Measurements from ENCODE around the gene SSTR1.

DNA sequence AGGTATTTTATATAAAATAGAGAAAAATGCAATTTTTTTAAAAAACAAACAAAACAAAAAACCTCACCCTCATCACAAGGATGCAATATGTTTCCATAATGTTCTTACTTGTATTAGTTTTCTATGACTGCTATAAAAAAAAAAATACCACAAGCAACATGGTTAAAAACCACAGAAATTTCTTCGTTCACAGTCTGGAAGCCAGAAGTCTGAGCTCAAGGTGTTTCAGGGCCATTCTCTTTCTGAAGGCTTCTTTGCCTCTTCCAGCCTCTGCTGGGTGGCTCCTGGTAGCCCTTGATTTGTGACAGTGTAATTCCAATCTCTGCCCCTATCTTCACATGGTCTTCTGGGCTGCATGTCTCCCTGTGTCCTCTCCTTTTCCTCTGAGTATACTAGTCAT lies 21.5 kb upstream of the SSTR1 start:
- TF ChIP-seq, protein P1, sequence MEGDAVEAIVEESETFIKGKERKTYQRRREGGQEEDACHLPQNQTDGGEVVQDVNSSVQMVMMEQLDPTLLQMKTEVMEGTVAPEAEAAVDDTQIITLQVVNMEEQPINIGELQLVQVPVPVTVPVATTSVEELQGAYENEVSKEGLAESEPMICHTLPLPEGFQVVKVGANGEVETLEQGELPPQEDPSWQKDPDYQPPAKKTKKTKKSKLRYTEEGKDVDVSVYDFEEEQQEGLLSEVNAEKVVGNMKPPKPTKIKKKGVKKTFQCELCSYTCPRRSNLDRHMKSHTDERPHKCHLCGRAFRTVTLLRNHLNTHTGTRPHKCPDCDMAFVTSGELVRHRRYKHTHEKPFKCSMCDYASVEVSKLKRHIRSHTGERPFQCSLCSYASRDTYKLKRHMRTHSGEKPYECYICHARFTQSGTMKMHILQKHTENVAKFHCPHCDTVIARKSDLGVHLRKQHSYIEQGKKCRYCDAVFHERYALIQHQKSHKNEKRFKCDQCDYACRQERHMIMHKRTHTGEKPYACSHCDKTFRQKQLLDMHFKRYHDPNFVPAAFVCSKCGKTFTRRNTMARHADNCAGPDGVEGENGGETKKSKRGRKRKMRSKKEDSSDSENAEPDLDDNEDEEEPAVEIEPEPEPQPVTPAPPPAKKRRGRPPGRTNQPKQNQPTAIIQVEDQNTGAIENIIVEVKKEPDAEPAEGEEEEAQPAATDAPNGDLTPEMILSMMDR (conservative IDR thresholded peaks at IDR 0.05), result no peak
- no peak for TF ChIP-seq EZH2 (IDR thresholded peaks at IDR 0.05; ENCODE audit: low read depth)

All from PC-9 (cell line).